HCT116 (cell line): ENCODE data around the gene GMPR2.

ENCODE experiments used
- EZH2 ChIP-seq: fragments of 200-600 bp; sonication (generic); IDR thresholded peaks from 2 replicates; pipeline ENCODE4 v1.6.1; 2017; ENCODE audit warnings: antibody characterized with exemption, mixed run types
- JUND ChIP-seq: IDR thresholded peaks from 2 replicates; pipeline ENCODE4 v1.6.1; 2012
- POLR2A ChIP-seq: IDR thresholded peaks from 2 replicates; pipeline ENCODE4 v1.7.0; 2011; ENCODE audit warnings: borderline replicate concordance; ENCODE audit not compliant: insufficient read depth, insufficient read length; ENCODE audit errors: extremely low read depth
- SP1 ChIP-seq: IDR thresholded peaks from 2 replicates; pipeline ENCODE4 v1.6.1; 2012; ENCODE audit warnings: low read depth
- TF ChIP-seq, protein P1 (sequence below): IDR thresholded peaks from 2 replicates; pipeline ENCODE4 v1.6.1; 2012; ENCODE audit warnings: low read depth
- TF ChIP-seq, protein P2 (sequence below), 3 experiments: fragments of 200-600 bp in 1 of 3; sonication (generic) in 1 of 3; IDR thresholded peaks in 2 of 3; conservative IDR thresholded peaks in 1 of 3; 2 replicates each; pipeline ENCODE4 v1.5.1; 2012 to 2017; ENCODE audit warnings: low read depth in 2 of 3, low read length in 2 of 3, antibody characterized with exemption in 1 of 3, borderline replicate concordance in 1 of 3, control low read depth in 1 of 3, mild to moderate bottlenecking in 1 of 3, mixed read lengths in 1 of 3, mixed run types in 1 of 3, moderate library complexity in 1 of 3; ENCODE audit not compliant: insufficient read depth in 1 of 3
- TF ChIP-seq, protein P3 (sequence below): IDR thresholded peaks from 2 replicates; pipeline ENCODE4 v1.6.1; 2012
- TF ChIP-seq, protein P4 (sequence below): IDR thresholded peaks from 2 replicates; pipeline ENCODE4 v1.6.1; 2012

DNA sequence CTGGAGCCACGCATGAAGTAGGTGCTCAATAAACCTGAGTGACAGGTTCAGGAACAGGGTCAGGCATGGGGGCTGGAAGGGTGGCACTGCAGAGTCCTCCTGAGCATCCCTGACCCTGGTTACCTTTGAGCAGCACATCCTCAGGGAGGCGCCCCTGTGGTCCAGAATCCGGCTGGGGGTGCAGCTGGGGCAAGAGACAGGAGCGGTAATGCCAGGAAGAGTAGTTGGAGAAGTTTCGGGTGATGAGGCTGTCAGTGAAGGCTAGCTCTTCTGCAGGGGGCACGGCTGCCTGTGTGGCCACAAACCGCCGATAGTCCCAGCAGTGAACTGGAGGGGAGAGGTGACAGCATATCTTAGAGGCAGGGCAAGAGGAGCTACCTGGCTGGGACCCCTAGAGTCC, 36.6 kb downstream of the GMPR2 start:
- TF ChIP-seq EZH2 (no peak), JUND (no peak), POLR2A (no peak), SP1 (no peak)
- TF ChIP-seq, protein P1, sequence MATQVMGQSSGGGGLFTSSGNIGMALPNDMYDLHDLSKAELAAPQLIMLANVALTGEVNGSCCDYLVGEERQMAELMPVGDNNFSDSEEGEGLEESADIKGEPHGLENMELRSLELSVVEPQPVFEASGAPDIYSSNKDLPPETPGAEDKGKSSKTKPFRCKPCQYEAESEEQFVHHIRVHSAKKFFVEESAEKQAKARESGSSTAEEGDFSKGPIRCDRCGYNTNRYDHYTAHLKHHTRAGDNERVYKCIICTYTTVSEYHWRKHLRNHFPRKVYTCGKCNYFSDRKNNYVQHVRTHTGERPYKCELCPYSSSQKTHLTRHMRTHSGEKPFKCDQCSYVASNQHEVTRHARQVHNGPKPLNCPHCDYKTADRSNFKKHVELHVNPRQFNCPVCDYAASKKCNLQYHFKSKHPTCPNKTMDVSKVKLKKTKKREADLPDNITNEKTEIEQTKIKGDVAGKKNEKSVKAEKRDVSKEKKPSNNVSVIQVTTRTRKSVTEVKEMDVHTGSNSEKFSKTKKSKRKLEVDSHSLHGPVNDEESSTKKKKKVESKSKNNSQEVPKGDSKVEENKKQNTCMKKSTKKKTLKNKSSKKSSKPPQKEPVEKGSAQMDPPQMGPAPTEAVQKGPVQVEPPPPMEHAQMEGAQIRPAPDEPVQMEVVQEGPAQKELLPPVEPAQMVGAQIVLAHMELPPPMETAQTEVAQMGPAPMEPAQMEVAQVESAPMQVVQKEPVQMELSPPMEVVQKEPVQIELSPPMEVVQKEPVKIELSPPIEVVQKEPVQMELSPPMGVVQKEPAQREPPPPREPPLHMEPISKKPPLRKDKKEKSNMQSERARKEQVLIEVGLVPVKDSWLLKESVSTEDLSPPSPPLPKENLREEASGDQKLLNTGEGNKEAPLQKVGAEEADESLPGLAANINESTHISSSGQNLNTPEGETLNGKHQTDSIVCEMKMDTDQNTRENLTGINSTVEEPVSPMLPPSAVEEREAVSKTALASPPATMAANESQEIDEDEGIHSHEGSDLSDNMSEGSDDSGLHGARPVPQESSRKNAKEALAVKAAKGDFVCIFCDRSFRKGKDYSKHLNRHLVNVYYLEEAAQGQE: no peak
- TF ChIP-seq, protein P2, sequence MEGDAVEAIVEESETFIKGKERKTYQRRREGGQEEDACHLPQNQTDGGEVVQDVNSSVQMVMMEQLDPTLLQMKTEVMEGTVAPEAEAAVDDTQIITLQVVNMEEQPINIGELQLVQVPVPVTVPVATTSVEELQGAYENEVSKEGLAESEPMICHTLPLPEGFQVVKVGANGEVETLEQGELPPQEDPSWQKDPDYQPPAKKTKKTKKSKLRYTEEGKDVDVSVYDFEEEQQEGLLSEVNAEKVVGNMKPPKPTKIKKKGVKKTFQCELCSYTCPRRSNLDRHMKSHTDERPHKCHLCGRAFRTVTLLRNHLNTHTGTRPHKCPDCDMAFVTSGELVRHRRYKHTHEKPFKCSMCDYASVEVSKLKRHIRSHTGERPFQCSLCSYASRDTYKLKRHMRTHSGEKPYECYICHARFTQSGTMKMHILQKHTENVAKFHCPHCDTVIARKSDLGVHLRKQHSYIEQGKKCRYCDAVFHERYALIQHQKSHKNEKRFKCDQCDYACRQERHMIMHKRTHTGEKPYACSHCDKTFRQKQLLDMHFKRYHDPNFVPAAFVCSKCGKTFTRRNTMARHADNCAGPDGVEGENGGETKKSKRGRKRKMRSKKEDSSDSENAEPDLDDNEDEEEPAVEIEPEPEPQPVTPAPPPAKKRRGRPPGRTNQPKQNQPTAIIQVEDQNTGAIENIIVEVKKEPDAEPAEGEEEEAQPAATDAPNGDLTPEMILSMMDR (IDR thresholded peaks at IDR 0.05 in 2 of 3, conservative IDR thresholded peaks at IDR 0.05 in 1 of 3; ENCODE audit: borderline replicate concordance in 1 of 3, insufficient read depth in 1 of 3, low read depth in 2 of 3, low read length in 2 of 3): no peak
- TF ChIP-seq, protein P3, sequence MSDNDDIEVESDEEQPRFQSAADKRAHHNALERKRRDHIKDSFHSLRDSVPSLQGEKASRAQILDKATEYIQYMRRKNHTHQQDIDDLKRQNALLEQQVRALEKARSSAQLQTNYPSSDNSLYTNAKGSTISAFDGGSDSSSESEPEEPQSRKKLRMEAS: no peak
- TF ChIP-seq, protein P4, sequence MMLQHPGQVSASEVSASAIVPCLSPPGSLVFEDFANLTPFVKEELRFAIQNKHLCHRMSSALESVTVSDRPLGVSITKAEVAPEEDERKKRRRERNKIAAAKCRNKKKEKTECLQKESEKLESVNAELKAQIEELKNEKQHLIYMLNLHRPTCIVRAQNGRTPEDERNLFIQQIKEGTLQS: no peak
